GM12878 (cell line): Measurements from ENCODE around the gene PTPRQ. TPM values are rescaled to one million over a fixed set of nuclear protein-coding genes. Genes with fewer than 3 reads are reported as not detected.

ENCODE experiments used
- ATAC-seq: fragments of 200-7000 bp; cut with Tn5 transposase; 3 replicates; pipeline ENCODE4 v1.9.1; 2020; ENCODE audit warnings: mild to moderate bottlenecking, moderate library complexity
- BruUV-seq: library from RNA; stranded (reverse); fragments of 400-500 nt; replicated peaks from 2 replicates; lab custom pipeline; 2021; lab: Mats Ljungman, UMichigan
- CTCF ChIA-PET: fragments of 300-600 bp; sonication (Branson Sonifier 250); formaldehyde crosslinking; extraction: SDS; loops from one replicate; lab custom pipeline; 2021; ENCODE audit warnings: inconsistent platforms; lab: Yijun Ruan, JAX
- POLR2A ChIA-PET: fragments of 350-600 bp; formaldehyde crosslinking; extraction: SDS; loops from one replicate; lab custom pipeline; 2021; ENCODE audit warnings: inconsistent platforms; lab: Charles Lee
- RAD21 ChIA-PET: fragments of 300-600 bp; sonication (Branson Sonifier 250); formaldehyde crosslinking; loops from one replicate; lab custom pipeline; 2023; ENCODE audit warnings: antibody characterized with exemption; ENCODE audit not compliant: unreplicated experiment; lab: Charles Lee
- SMC1A ChIA-PET: fragments of 300-600 bp; sonication (Branson Sonifier 250); formaldehyde crosslinking; loops from one replicate; lab custom pipeline; 2023; ENCODE audit not compliant: unreplicated experiment, uncharacterized antibody; lab: Charles Lee
- DNase-seq: peaks from one replicate; pipeline ENCODE4 v3.0.0-alpha.2; 2011; ENCODE audit warnings: low read depth, low spot score
- FAIRE-seq: peaks from 3 replicates; lab custom pipeline; 2011; peaks lifted over from hg19 to GRCh38; lab: Jason Lieb, UNC
- H2AFZ ChIP-seq: 2 replicates; pipeline ENCODE4 v1.6.0; 2011; ENCODE audit warnings: low read depth, low read length, control low read depth; ENCODE audit not compliant: control insufficient read depth
- H3K27ac ChIP-seq: 2 replicates; pipeline ENCODE4 v1.5.1; 2011; ENCODE audit warnings: control low read depth; ENCODE audit not compliant: control insufficient read depth, insufficient read depth
- H3K27me3 ChIP-seq, 2 experiments: replicated peaks in 1 of 2; 2 replicates each; pipeline versions ENCODE4 v1.6.0 to v1.6.1; 2011; ENCODE audit warnings: low read length in 1 of 2; ENCODE audit not compliant: control insufficient read depth in 2 of 2, insufficient read depth in 2 of 2
- H3K36me3 ChIP-seq, 2 experiments: 2 replicates each; pipeline ENCODE4 v1.5.1; 2011; ENCODE audit warnings: low read length in 1 of 2; ENCODE audit not compliant: control insufficient read depth in 2 of 2, insufficient read depth in 2 of 2
- H3K4me1 ChIP-seq: 2 replicates; pipeline ENCODE4 v1.6.1; 2011; ENCODE audit warnings: mild to moderate bottlenecking, low read length, moderate library complexity, mixed read lengths; ENCODE audit not compliant: control insufficient read depth, insufficient read depth
- H3K4me2 ChIP-seq: 2 replicates; pipeline ENCODE4 v1.6.0; 2011; ENCODE audit warnings: control low read depth; ENCODE audit not compliant: control insufficient read depth, insufficient read depth
- H3K4me3 ChIP-seq: fragments of 200-600 bp; sonication (generic); 2 replicates; pipeline ENCODE4 v1.5.1; 2016
- H3K79me2 ChIP-seq: 2 replicates; pipeline ENCODE4 v1.6.0; 2011; ENCODE audit warnings: low read length; ENCODE audit not compliant: control insufficient read depth, insufficient read depth
- H3K9ac ChIP-seq: 2 replicates; pipeline ENCODE4 v1.8.0; 2011; ENCODE audit warnings: low read length, control low read depth, mixed read lengths; ENCODE audit not compliant: control insufficient read depth, insufficient read depth
- H3K9me3 ChIP-seq: replicated peaks from 3 replicates; pipeline ENCODE4 v1.5.1; 2011; ENCODE audit warnings: mild to moderate bottlenecking, low read length; ENCODE audit not compliant: control insufficient read depth, insufficient read depth
- H4K20me1 ChIP-seq: 2 replicates; pipeline ENCODE4 v1.6.0; 2011; ENCODE audit not compliant: control insufficient read depth, insufficient read depth
- ATF7 ChIP-seq: fragments of 450-650 bp; IDR thresholded peaks from 2 replicates; pipeline ENCODE4 v1.6.1; 2016; ENCODE audit warnings: low read depth, mild to moderate bottlenecking
- BMI1 ChIP-seq: fragments of 450-650 bp; IDR thresholded peaks from 2 replicates; pipeline ENCODE4 v1.6.1; 2016; ENCODE audit warnings: mild to moderate bottlenecking, moderate library complexity, borderline replicate concordance
- BRCA1 ChIP-seq: IDR thresholded peaks from 2 replicates; pipeline ENCODE4 v1.6.1; 2011; ENCODE audit warnings: low read depth, low read length, improper control_type of control experiment
- HDAC6 ChIP-seq: fragments of 200-600 bp; sonication (generic); IDR thresholded peaks from one replicate; pipeline ENCODE4 v1.8.0; 2017; ENCODE audit warnings: antibody characterized with exemption; ENCODE audit not compliant: unreplicated experiment
- IKZF1 ChIP-seq: fragments of 450-650 bp; conservative IDR thresholded peaks from 2 replicates; pipeline ENCODE4 v1.6.1; 2017; ENCODE audit warnings: antibody characterized with exemption, mild to moderate bottlenecking
- LARP7 ChIP-seq: fragments of 450-650 bp; IDR thresholded peaks from 2 replicates; pipeline ENCODE4 v1.6.1; 2017; ENCODE audit warnings: mild to moderate bottlenecking
- MEF2B ChIP-seq: fragments of 450-650 bp; IDR thresholded peaks from 2 replicates; pipeline ENCODE4 v1.6.1; 2018; ENCODE audit warnings: mild to moderate bottlenecking, moderate library complexity; ENCODE audit not compliant: partially characterized antibody, poor library complexity, severe bottlenecking
- NBN ChIP-seq: fragments of 450-650 bp; IDR thresholded peaks from 2 replicates; pipeline ENCODE4 v1.6.1; 2016
- NFIC ChIP-seq: IDR thresholded peaks from 2 replicates; pipeline ENCODE4 v1.6.1; 2012; ENCODE audit warnings: low read depth, mild to moderate bottlenecking, inconsistent platforms, low read length, moderate library complexity
- NRF1 ChIP-seq: conservative IDR thresholded peaks from 2 replicates; pipeline ENCODE4 v1.6.1; 2011; ENCODE audit warnings: mild to moderate bottlenecking, low read depth, low read length, improper control_type of control experiment
- RBBP5 ChIP-seq: fragments of 200-600 bp; sonication (generic); conservative IDR thresholded peaks from 2 replicates; pipeline ENCODE4 v1.6.1; 2016
- SMAD1 ChIP-seq: fragments of 450-650 bp; IDR thresholded peaks from 2 replicates; pipeline ENCODE4 v1.6.1; 2018; ENCODE audit warnings: mild to moderate bottlenecking, low read depth; ENCODE audit not compliant: partially characterized antibody
- SUPT20H ChIP-seq: IDR thresholded peaks from 2 replicates; pipeline ENCODE4 v1.6.1; 2011; ENCODE audit warnings: low read depth, mild to moderate bottlenecking, low read length, moderate library complexity, borderline replicate concordance; ENCODE audit not compliant: control insufficient read depth
- TBL1XR1 ChIP-seq: IDR thresholded peaks from 2 replicates; pipeline ENCODE4 v1.6.1; 2012; ENCODE audit warnings: low read depth, low read length, improper control_type of control experiment
- ZBED1 ChIP-seq: IDR thresholded peaks from 2 replicates; pipeline ENCODE4 v1.6.1; 2016; ENCODE audit warnings: borderline replicate concordance
- ZNF207 ChIP-seq: fragments of 450-650 bp; IDR thresholded peaks from 2 replicates; pipeline ENCODE4 v1.6.1; 2014; ENCODE audit warnings: antibody characterized with exemption, mild to moderate bottlenecking, borderline replicate concordance
- WGBS: methylation state at CpG from one replicate; pipeline ENCODE4 v1.1.6; 2016; ENCODE audit warnings: low lambda C conversion rate; ENCODE audit not compliant: insufficient replicate concordance, insufficient coverage; ENCODE audit errors: missing lambda C conversion rate; 5-methylcytosine and 5-hydroxymethylcytosine counted together
- in situ Hi-C: fragments of 300-500 bp; cut with MboI; formaldehyde crosslinking; loops from 9 replicates; pipeline ENCODE4 v1.14.3; 2018; ENCODE audit warnings: mixed read lengths
- intact Hi-C: fragments of 100-400 bp; cut with micrococcal nuclease; formaldehyde crosslinking; loops from one replicate; pipeline ENCODE4 v1.14.2; 2022; ENCODE audit not compliant: unreplicated experiment
- polyA plus RNA-seq, 11 experiments: library from polyadenylated mRNA; depleted of rRNA in 4 of 11; unstranded in 6 of 11; stranded (reverse) in 5 of 11; fragments of >200 nt; fragmentation: Nextera tagmentation in 4 of 11; fragmentation: Illumina TruSeq in 1 of 11; extraction: Ambion mirVana in 4 of 11; extraction: Trizol in 1 of 11; gene quantifications; 1 replicate in 1 of 11; 2 replicates in 10 of 11; pipeline versions ENCODE4 v1.2.1 to v1.2.3, GENCODE V29; 2011 to 2016; ENCODE audit warnings: inconsistent platforms in 2 of 11, missing spikeins in 2 of 11, low read depth in 1 of 11
- total RNA-seq, 4 experiments: library from RNA; depleted of rRNA in 3 of 4; stranded (reverse); fragments of >200 nt in 3 of 4; fragmentation: Illumina TruSeq in 1 of 4; extraction: Trizol in 1 of 4; gene quantifications; 2 replicates each; pipeline versions ENCODE4 v1.2.1 to v1.2.3, GENCODE V29; 2013 to 2021
- TF ChIP-seq, protein P1 (sequence below): fragments of 450-650 bp; IDR thresholded peaks from 2 replicates; pipeline ENCODE4 v1.6.1; 2014; ENCODE audit warnings: mild to moderate bottlenecking
- TF ChIP-seq, protein P2 (sequence below): IDR thresholded peaks from 2 replicates; pipeline ENCODE4 v1.6.1; 2011; ENCODE audit warnings: low read depth, mild to moderate bottlenecking, low read length, moderate library complexity, borderline replicate concordance; ENCODE audit errors: extremely low read depth
- TF ChIP-seq, protein P3 (sequence below): IDR thresholded peaks from 2 replicates; pipeline ENCODE4 v1.6.1; 2012; ENCODE audit warnings: low read depth, low read length, improper control_type of control experiment

PTPRQ gene
- total and polyA plus RNA-seq, 10 of the 15 experiments (the other 5 are each of a cell fraction or from before 2014, with no cell fraction given), result 0.01 TPM; not detected in 9

DNA sequence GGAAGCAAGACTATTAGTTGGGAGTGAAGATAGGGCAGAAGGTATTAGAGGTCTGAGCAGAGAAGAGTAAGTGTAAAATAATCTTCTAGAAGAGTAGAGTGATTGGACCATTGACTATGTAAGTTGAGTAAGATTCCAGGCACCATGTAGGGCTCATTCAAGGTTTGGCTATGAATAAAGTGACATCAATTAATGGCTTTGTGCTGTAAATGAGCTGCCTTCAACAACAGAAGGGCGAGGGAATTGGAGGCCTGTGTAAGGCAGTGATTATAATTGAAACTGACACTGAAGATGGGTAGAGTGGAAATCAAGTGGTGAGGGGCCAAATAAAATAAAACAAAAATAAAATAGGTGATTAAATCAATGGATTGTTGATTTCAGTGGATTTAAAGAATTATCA, 26.4 kb downstream of the PTPRQ start:
- Histone ChIP-seq H3K27ac (no peak overlapping the region), H3K4me1 (no peaks in the 10 kb centered on the region), H3K4me2 (no peak overlapping the region), H4K20me1 (no peaks in the 10 kb centered on the region), H3K9me3 (no peaks in the 10 kb centered on the region), H3K9ac (no peak overlapping the region), H3K27me3 (no peaks in the 10 kb centered on the region), H3K36me3 (no peaks in the 10 kb centered on the region), H3K79me2 (no peaks in the 10 kb centered on the region), H3K4me3 (no peak overlapping the region), H2AFZ (no peak overlapping the region)
- ChIA-PET SMC1A (no interaction called here), POLR2A (no interaction called here), RAD21 (no interaction called here), CTCF (interaction anchor here (1.1 kb wide), 1 partner anchor 13 kb away, joined by 4 read pairs; no protein-coding TSS in a partner anchor)
- no peak for FAIRE-seq
- no peak for ATAC-seq
- in situ Hi-C loops, result loop anchor here (10.0 kb wide), 1 partner anchor 294 kb away; no protein-coding TSS in a partner anchor
- intact Hi-C loops, result loop anchor here (5.0 kb wide), 1 partner anchor 242 kb away; no protein-coding TSS in a partner anchor
- TF ChIP-seq, protein P1, sequence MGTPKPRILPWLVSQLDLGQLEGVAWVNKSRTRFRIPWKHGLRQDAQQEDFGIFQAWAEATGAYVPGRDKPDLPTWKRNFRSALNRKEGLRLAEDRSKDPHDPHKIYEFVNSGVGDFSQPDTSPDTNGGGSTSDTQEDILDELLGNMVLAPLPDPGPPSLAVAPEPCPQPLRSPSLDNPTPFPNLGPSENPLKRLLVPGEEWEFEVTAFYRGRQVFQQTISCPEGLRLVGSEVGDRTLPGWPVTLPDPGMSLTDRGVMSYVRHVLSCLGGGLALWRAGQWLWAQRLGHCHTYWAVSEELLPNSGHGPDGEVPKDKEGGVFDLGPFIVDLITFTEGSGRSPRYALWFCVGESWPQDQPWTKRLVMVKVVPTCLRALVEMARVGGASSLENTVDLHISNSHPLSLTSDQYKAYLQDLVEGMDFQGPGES, result no peak
- TF ChIP-seq SMAD1, result no peak
- no peak for TF ChIP-seq MEF2B
- no peak for TF ChIP-seq LARP7
- TF ChIP-seq SUPT20H, result no peak
- no peak for TF ChIP-seq NBN
- TF ChIP-seq NFIC, result no peak
- TF ChIP-seq ZBED1, result no peak
- no peak for TF ChIP-seq ZNF207
- TF ChIP-seq ATF7, result no peak
- TF ChIP-seq BMI1, result no peak
- TF ChIP-seq IKZF1, result no peak
- TF ChIP-seq, protein P2, sequence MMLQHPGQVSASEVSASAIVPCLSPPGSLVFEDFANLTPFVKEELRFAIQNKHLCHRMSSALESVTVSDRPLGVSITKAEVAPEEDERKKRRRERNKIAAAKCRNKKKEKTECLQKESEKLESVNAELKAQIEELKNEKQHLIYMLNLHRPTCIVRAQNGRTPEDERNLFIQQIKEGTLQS, result no peak
- TF ChIP-seq NRF1, result no peak
- TF ChIP-seq, protein P3, sequence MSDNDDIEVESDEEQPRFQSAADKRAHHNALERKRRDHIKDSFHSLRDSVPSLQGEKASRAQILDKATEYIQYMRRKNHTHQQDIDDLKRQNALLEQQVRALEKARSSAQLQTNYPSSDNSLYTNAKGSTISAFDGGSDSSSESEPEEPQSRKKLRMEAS, result no peak
- TF ChIP-seq BRCA1, result no peak
- TF ChIP-seq HDAC6, result no peak
- no peak for TF ChIP-seq TBL1XR1
- TF ChIP-seq RBBP5, result no peak
- DNase-seq, result no peak
- WGBS, result 0% methylated on average over 1 of the region's 1 CpG
- no TSS peak for BruUV-seq
